RPMI8226 (cell line): ENCODE measurements around the gene RPL38.
A peak's percentile ranks its signal among the peaks of the same experiment; 100 is the strongest.

ENCODE experiments used
- DNase-seq: peaks from one replicate; pipeline ENCODE4 v3.0.0-alpha.2; 2015

RPL38 gene

GRCh38 chr17:74203439-74204240 is at the start of gene RPL38:
TSS of gene RPL38 (plus strand) at chr17:74203678. CDS start at chr17:74203956, 278 bp downstream.
- peak; percentile 96 for DNase-seq

- DNase-seq = no peak
Measured at GRCh38 chr17:74153821-74154430, 49.6 kb upstream of the RPL38 start.

GRCh38 chr17:74156878-74157277 is 46.6 kb upstream of the RPL38 start:
- DNase-seq = no peak

DNA sequence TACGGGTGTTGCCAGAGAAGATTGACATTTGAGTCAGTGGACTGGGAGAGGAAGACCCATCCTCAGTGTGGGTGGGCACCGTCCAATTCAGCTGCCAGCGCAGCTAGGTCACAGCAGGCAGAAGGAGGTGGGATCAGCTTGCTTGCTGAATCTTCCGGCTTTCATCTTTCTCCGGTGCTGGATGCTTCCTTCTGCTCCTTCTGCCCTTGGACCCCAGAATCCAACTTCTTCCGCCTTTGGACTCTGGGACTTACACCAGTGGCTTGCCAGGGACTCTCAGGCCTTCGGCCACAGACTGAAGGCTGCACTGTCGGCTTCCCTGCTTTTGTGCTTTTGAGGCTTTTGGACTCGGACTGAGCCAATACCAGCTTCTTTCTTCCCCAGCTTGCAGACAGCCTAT is 46.1 kb upstream of the RPL38 start:
- DNase-seq = no peak

DNA sequence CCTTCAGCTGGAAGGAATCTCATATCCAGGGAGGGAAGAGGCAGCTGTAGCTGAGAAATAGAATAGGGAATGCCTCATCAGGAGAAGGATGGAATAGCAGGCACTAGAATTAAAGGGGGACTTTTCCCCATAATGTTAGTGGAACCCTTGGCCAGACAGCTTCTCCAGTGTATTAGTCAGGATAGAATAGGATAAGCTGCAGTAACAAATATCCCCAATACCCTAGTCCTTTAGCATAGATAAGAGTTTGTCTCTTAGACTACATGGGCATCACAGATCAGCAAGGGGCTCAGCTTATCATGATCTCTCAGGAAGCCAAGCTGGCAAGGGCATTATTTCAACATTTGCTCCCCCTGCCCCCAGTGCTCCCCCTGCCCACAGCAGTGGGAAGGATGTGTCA is 44.7 kb upstream of the RPL38 start:
- DNase-seq = no peak

GRCh38 chr17:74159226-74159840 is 44.1 kb upstream of the RPL38 start:
- DNase-seq = no peak

DNA sequence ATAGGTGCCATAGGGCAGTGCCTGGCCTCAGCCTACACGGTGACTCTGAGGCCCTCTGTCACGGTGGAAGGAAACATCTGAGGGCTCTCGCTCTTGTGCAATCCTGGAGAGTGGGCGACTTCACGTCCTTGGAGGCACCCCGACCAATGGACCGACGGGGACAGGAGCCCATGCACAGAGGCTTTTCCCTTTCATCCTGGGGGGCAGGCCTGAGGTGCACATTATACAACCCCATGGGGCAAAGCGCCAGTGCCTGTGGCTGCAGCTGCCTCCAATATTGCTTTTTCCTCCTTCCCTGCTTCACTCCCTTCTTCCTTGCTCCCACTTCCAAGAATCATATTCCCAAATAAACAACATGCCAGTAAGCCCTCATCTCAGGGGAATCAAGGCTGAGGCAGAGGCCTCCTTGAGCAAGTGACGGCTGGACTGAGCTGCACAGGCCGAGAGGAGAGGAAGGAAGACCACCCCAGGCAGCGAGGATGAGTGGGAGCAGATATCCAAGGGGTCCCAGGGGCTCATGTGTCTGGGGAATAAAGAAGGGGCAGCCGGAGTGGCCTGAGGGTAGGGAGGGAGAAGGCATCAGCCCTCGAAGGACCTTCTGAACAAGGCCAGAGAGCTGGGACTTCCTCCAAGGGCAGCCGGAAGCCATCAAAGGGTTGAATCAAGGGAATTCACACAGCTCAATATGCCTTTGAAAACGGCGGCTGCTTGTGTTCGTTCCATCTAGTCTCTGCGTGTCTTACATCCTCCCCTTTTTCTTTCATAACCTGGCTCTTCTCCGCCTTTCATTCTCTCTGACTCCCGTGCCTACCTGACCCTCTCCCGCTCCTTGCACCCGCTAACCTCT is 42.6 kb upstream of the RPL38 start:
- no peak for DNase-seq

GRCh38 chr17:74161503-74161875 is 42.0 kb upstream of the RPL38 start:
- no peak for DNase-seq

DNA sequence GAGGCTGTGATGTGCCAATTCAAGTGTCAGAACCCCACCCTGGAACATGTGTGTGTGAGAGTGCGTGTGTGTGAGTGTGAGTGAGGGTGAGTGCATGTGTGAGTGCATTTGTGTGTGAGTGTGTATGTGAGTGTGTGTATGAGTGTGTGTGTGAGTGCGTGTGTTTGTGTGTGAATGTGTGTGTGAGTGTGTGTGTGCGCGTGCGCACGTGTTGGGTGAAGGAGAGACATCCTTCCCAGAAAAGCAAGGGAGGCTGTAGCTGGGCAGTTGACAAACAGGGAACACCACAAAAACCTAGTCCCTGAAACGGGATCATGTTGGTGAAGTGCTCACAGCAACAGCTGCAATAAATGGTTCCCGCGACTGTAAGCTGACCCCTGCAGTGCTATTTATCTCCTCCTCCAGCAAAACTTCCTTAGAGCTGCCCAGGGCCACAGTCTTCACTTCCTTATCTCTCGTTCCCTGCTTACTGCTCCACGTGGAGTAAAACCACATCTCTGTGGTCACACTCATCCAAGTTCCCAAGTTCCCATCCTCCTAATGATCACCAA is 40.1 kb upstream of the RPL38 start:
- no peak for DNase-seq

GRCh38 chr17:74163836-74164235 is 39.6 kb upstream of the RPL38 start:
- DNase-seq = no peak

DNA sequence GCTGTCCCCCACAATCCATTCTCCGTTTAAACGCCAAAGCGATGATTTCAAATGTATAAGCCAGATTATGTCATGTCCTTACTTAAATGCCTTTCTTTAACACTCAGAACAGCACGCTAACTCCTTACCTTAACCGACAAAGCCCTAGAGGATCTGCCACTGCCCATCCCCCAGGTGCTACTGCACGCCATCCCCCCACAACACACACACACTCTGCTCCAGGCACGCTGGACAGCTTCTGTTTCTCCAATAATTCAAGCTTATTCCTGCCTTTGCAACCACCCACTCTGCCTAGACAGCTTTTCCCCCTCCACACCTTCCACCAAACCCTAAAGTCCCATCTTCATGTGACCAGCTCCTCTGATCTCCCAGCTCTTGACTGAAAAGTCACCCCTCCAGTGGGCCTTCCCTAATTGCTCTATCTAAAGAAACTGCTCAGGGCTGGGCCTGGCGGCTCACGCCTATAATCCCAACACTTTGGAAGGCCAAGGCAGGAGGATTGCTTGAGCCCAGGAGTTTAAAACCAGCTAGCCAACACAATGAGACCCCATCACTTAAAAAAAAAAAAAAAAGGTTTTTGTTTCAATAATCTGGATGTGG is 38.9 kb upstream of the RPL38 start:
- DNase-seq = no peak

DNA sequence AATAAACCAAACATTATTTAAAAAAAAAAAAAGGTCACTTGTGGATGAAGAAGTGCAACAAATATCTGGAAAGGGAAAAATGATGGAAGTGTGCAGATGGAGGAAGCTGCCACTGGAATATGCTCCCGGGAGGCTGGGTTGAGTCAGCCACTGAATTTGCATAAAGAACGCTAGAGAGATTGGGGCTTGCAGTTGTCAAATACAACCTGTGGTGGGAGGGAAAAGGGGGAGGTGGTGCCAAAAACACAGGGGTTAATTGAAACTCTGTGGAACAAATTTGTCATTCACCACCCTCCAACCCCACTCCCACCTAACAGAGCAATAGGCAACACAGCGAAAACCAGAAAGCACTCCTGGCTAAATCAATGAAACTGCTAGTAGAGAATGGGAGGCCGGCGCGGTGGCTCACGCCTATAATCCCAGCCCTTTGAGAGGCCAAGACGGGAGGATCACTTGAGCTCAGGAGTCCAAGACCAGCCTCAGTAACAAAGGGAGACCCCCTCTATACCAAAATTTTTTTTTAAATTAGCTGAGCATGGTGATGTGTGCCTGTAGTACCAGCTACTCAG is 37.6 kb upstream of the RPL38 start:
- no peak for DNase-seq

DNA sequence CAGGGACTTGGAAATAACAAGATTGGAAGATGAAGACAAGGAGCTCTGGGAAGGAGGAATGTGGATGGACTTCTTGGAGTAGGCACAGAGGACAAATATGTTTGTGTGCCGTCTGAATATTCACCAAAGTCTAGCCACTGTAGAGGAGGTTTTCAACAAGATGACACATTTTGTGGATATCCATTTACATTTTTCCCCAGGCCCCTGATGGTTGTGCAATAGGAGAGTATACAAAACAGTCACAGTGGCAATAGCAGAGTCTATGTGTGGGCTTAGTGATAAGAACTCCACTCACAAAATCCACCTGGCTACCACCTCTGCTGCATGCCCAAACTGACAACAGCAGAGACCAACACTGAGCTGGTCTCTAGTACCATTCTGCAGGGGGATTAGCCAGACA is 32.6 kb upstream of the RPL38 start:
- no peak for DNase-seq

DNA sequence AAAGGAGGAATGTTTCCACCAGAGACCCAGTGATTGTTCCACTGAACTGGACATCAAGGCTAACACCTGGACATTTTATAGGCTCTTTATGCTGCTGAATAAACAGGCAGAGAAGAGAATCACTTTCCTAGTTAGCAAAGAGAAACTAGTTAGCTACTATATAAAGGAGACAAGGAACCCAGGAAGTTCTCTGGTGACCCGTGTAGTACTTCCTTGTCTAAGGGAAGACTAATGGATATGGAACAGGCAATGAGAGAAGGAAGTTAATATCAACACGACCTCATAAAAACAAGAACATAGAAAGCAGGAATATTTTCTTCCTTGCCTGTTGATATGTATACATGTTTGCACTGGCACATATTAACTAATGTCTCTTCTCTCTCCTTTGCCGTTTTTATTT is 30.8 kb upstream of the RPL38 start:
- no peak for DNase-seq

DNA sequence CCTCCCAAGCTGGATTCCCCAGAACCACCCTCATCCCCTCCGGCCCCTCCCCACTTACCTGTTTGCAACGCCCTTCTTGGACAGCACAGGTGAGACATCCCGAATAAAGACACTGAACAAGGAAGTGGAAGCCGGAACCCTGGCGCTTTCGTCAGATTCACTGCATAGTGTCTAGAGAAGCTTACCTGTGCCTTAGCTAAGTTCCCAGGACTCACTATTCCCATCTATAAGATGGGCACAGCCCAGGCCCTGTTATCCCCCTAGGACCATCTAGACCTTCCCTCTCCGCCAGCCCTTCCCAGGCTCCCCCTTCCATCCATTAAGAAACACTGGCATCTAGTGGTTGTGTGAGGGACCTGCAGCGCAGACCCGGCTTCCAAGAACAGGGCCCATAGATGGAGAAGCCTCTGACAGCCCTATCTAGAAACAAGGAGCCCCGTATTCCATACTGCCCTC is 26.9 kb upstream of the RPL38 start:
- peak; percentile 57 for DNase-seq

DNA sequence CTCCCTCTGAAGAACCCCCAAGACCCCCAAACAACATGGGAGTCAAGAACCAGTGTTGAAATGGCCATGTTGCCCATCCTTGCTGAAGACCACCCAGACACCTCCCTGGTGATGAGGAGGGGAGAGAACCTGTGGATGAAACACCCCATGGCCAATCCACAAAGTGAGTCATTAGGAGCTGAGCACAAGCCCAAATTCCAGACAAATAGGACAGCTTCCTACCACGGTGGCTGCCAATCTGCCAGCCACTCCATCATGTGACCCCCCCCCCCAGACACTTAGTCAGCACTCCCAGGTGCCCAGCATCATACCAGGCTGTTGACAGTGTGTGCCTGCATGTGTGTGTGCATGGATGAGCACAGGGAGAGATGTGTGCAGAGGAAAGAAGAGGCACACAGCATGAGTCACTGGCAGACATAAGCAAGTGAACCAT is 26.4 kb upstream of the RPL38 start:
- no peak for DNase-seq

DNA sequence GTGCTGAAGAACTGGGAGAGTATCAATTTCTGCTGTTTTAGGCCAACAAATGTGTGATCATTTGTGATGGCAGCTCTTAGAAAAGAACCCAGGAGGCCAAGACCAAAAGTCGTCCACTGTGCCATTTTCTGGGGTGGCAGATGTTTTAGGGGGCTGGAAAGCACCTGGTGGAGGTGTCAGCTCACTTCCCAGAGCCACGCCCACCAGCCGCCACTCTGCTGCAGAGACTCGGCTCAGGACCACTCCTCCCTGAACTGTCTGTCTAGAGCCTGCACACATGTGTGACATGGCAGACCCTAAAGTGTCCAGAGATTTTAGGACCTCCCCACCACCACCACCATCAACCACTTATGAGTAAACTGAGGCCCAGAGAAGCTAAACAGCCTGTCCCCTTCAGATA is 23.9 kb upstream of the RPL38 start:
- DNase-seq = no peak

DNA sequence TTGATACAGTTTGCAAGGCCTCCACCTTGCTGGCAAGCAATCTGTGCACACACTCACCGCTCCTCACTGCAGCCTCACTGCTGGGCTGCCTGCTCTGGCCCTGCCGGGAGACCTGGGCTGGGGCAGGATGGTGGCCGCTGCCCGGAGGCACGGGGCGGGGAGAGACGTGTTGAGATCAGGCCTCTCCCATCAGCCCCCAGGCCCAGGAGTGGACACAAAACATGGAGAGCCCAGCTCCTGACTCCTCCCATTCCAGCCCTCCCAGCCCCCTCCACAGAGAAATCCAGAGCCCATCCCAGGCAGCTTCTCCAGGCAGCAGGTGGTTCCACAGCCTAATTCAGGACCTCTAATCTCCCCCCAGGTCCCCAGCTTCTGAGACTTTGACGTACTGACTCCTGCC is 23.1 kb upstream of the RPL38 start:
- DNase-seq = no peak

DNA sequence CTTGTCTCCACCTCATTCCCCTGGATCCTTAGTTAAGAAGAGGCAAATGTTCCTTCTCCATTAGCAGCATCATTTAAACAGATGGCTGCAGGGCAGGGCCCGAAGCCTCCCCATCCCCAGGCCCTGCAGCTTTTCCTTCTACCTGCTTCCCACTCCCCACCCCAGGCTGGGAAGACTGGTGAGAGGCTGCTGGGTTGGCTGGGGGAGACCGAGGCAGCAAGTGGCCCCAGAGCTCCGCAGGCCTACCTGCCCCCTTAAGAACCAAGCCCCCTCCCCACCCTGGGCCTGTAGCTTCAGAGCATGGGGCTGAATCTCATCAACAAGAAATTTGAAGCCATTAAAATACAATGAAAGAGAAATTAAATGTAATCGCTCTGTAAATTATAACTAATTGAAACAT is 22.1 kb upstream of the RPL38 start:
- DNase-seq = no peak

DNA sequence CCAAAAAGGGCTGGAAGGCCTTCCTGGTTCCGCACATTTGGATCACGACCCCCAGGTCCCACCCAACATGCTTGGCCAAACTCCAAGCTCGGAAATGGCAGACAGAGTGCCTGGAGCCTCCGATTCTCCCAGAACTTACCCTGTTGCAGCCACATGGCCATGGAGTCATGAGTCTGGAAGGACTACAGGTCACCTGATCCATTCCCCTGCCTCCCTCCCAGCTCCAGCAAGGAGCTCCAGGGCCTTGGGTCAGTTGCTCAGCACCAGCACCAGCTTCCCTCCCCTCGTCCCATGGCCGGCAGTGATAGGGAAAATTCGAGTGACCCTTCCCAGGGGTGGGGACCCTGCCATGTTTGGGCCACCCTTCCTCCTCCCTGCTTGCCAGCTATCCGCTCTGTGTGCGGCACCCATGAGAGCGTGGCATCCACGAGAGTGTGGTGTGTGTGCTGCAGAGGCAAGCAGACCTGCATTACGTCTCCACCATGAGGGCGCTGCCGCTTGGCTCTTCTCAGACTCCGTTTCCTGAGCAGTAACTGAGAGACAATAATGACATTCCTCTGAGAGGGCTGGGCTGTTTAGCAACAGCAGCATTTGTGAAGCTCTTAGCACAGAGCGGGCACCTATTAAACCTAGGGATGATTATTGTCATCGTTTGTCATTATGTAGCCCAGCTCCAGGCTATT is 21.3 kb upstream of the RPL38 start:
- DNase-seq = no peak

GRCh38 chr17:74183411-74183810 is 20.1 kb upstream of the RPL38 start:
- no peak for DNase-seq
